ENCODE measurements around the gene ASAP2.

Gene ASAP2

DNA sequence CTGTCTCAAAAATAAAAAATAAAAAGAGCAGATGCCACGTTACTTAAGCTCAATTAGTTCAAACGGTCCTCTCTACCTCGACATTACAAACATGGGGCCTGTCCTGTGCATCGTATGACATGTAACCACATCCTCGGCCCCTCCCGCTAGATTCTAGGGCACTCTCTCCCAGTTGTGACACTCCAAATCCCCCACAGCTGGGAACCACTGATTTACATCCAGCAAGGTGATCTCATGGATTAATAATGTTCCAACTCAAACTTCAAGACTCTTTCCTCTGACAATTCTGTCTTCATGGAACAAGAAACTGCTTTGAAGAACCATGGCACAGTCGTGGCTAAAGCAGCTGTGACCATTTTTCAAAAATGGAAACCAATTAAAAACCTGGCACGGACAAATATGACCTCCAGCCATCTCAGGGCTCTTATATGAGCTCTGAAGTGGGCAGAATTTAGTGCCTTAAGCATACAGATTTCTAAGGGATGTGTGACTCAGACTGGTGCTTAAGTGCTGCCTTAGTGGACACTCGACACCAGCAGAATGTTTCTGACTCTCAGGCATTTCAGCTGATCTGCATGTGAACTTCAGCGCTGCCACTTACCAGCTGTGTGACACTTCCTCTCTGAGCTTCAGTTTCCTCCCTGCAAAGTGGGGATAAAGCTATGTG is 31.7 kb upstream of the ASAP2 start:
- no peak for DNase-seq
- Histone ChIP-seq H3K27ac (ENCODE audit: low read length) (no peak overlapping the region), H4K20me1 (ENCODE audit: insufficient read depth, low read length) (no peaks in the 10 kb centered on the region), H3K4me1 (ENCODE audit: low read length) (peaks cover 15% of the 10 kb centered on the region), H3K9ac (ENCODE audit: low read length) (no peak overlapping the region), H3K9me2 (replicated peaks; ENCODE audit: insufficient read depth, low read length) (no peaks in the 10 kb centered on the region), H3K36me3 (replicated peaks; ENCODE audit: insufficient read depth, low read length) (no peaks in the 10 kb centered on the region), H3F3A (ENCODE audit: insufficient read depth, low read length) (peaks cover 4% of the 10 kb centered on the region; the same call in 1 of the 2 replicates), H3K4me3 (ENCODE audit: low read length) (no peak overlapping the region), H3K79me2 (ENCODE audit: low read length) (no peaks in the 10 kb centered on the region), H2AFZ (ENCODE audit: low read length) (no peak overlapping the region), H3K27me3 (replicated peaks; ENCODE audit: insufficient read depth, low read length) (no peaks in the 10 kb centered on the region), H3K4me2 (ENCODE audit: low read depth, low read length) (no peak overlapping the region), H3K9me3 (replicated peaks; ENCODE audit: insufficient read depth, low read length) (no peaks in the 10 kb centered on the region)
- TF ChIP-seq EZH2phosphoT487 (IDR thresholded peaks at IDR 0.05; ENCODE audit: low read length) (no peak), EZH2 (optimal IDR thresholded peaks at IDR 0.05; ENCODE audit: low read depth, low read length) (no peak)
- TF ChIP-seq, protein P1, sequence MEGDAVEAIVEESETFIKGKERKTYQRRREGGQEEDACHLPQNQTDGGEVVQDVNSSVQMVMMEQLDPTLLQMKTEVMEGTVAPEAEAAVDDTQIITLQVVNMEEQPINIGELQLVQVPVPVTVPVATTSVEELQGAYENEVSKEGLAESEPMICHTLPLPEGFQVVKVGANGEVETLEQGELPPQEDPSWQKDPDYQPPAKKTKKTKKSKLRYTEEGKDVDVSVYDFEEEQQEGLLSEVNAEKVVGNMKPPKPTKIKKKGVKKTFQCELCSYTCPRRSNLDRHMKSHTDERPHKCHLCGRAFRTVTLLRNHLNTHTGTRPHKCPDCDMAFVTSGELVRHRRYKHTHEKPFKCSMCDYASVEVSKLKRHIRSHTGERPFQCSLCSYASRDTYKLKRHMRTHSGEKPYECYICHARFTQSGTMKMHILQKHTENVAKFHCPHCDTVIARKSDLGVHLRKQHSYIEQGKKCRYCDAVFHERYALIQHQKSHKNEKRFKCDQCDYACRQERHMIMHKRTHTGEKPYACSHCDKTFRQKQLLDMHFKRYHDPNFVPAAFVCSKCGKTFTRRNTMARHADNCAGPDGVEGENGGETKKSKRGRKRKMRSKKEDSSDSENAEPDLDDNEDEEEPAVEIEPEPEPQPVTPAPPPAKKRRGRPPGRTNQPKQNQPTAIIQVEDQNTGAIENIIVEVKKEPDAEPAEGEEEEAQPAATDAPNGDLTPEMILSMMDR (IDR thresholded peaks at IDR 0.05; ENCODE audit: low read length), result no peak

GRCh38 chr2:9178110-9178903 is 28.3 kb upstream of the ASAP2 start:
- Histone ChIP-seq H3K4me2 (ENCODE audit: low read depth, low read length) (peak overlapping the region; percentile 70; the same call in 1 of the 2 replicates), H2AFZ (ENCODE audit: low read length) (peak overlapping the region; percentile 64), H3K9me2 (replicated peaks; ENCODE audit: insufficient read depth, low read length) (no peaks in the 10 kb centered on the region), H3K9ac (ENCODE audit: low read length) (no peak overlapping the region), H3K9me3 (replicated peaks; ENCODE audit: insufficient read depth, low read length) (no peaks in the 10 kb centered on the region), H3K4me3 (ENCODE audit: low read length) (peak overlapping the region; percentile 15; the same call in 1 of the 2 replicates), H3K79me2 (ENCODE audit: low read length) (no peaks in the 10 kb centered on the region), H3K27me3 (replicated peaks; ENCODE audit: insufficient read depth, low read length) (no peaks in the 10 kb centered on the region), H3K36me3 (replicated peaks; ENCODE audit: insufficient read depth, low read length) (no peaks in the 10 kb centered on the region), H3F3A (ENCODE audit: insufficient read depth, low read length) (peaks cover 4% of the 10 kb centered on the region; the same call in 1 of the 2 replicates), H3K4me1 (ENCODE audit: low read length) (peaks cover 15% of the 10 kb centered on the region), H3K27ac (ENCODE audit: low read length) (peak overlapping the region; percentile 60; the same call in 1 of the 2 replicates), H4K20me1 (ENCODE audit: insufficient read depth, low read length) (no peaks in the 10 kb centered on the region)
- DNase-seq, result peak; percentile 53
- TF ChIP-seq, protein P1 (IDR thresholded peaks at IDR 0.05; ENCODE audit: low read length), result no peak
- TF ChIP-seq EZH2 (optimal IDR thresholded peaks at IDR 0.05; ENCODE audit: low read depth, low read length) (no peak), EZH2phosphoT487 (IDR thresholded peaks at IDR 0.05; ENCODE audit: low read length) (no peak)

- peak overlapping the region; percentile 64 for H2AFZ ChIP-seq (ENCODE audit: low read length)
- peaks cover 4% of the 10 kb centered on the region; the same call in 1 of the 2 replicates for H3F3A ChIP-seq (ENCODE audit: insufficient read depth, low read length)
- TF ChIP-seq, protein P1 (IDR thresholded peaks at IDR 0.05; ENCODE audit: low read length), result no peak
- TF ChIP-seq EZH2phosphoT487 (IDR thresholded peaks at IDR 0.05; ENCODE audit: low read length) (no peak), EZH2 (optimal IDR thresholded peaks at IDR 0.05; ENCODE audit: low read depth, low read length) (no peak)
- DNase-seq, result peak; percentile 78
- H3K9me3 ChIP-seq (replicated peaks; ENCODE audit: insufficient read depth, low read length), result no peaks in the 10 kb centered on the region
- H3K27me3 ChIP-seq (replicated peaks; ENCODE audit: insufficient read depth, low read length), result no peaks in the 10 kb centered on the region
- no peaks in the 10 kb centered on the region for H3K9me2 ChIP-seq (replicated peaks; ENCODE audit: insufficient read depth, low read length)
- peak overlapping the region; percentile 70 for H3K4me2 ChIP-seq (ENCODE audit: low read depth, low read length)
- peaks cover 15% of the 10 kb centered on the region for H3K4me1 ChIP-seq (ENCODE audit: low read length)
- no peak overlapping the region for H3K9ac ChIP-seq (ENCODE audit: low read length)
- peak overlapping the region; percentile 15; the same call in 1 of the 2 replicates for H3K4me3 ChIP-seq (ENCODE audit: low read length)
- no peaks in the 10 kb centered on the region for H3K79me2 ChIP-seq (ENCODE audit: low read length)
- no peaks in the 10 kb centered on the region for H4K20me1 ChIP-seq (ENCODE audit: insufficient read depth, low read length)
- H3K27ac ChIP-seq (ENCODE audit: low read length), result peak overlapping the region; percentile 60; the same call in 1 of the 2 replicates
- no peaks in the 10 kb centered on the region for H3K36me3 ChIP-seq (replicated peaks; ENCODE audit: insufficient read depth, low read length)
These were observed 27.6 kb upstream of the ASAP2 start for GRCh38 chr2:9178904-9179571.
